SK-N-SH (cell line): Measurements from ENCODE around the gene AUTS2. TPM values are rescaled to one million over a fixed set of nuclear protein-coding genes. Genes with fewer than 3 reads are reported as not detected.

Experiments used
- CTCF ChIA-PET: fragments of 300-600, 350-600 bp; formaldehyde crosslinking; extraction: SDS; loops from one replicate; lab custom pipeline; 2021; lab: Yijun Ruan, JAX
- POLR2A ChIA-PET: fragments of 350-600 bp; sonication (Branson Sonifier 250); formaldehyde crosslinking; extraction: SDS; loops from one replicate; lab custom pipeline; 2020; ENCODE audit warnings: antibody characterized with exemption, inconsistent platforms; lab: Yijun Ruan, JAX
- DNase-seq: peaks from one replicate; pipeline ENCODE4 v3.0.0; 2012
- H2AFZ ChIP-seq: fragments of 200-600 bp; sonication (generic); 2 replicates; pipeline ENCODE4 v1.8.1; 2016; ENCODE audit warnings: antibody characterized with exemption, mild to moderate bottlenecking, low read depth
- H3F3A ChIP-seq: fragments of 200-600 bp; sonication (generic); replicated peaks from 2 replicates; pipeline ENCODE3; 2016; ENCODE audit warnings: antibody characterized with exemption, mild to moderate bottlenecking; ENCODE audit not compliant: insufficient read depth
- H3K27ac ChIP-seq, 2 experiments: fragments of 200-500 bp in 1 of 2; fragments of 200-600 bp in 1 of 2; sonication (Bioruptor generic) in 1 of 2; sonication (generic), shearing (Covaris generic) in 1 of 2; 2 replicates each; pipeline versions ENCODE4 v1.5.1 to v1.6.1; 2014 to 2016; ENCODE audit warnings: low read depth in 2 of 2, inconsistent platforms in 1 of 2, low read length in 1 of 2, mild to moderate bottlenecking in 1 of 2, mixed read lengths in 1 of 2
- H3K27me3 ChIP-seq: fragments of 200-600 bp; sonication (generic), shearing (Covaris generic); 2 replicates; pipeline ENCODE4 v1.6.1; 2016; ENCODE audit warnings: mixed run types; ENCODE audit not compliant: insufficient read depth
- H3K36me3 ChIP-seq, 2 experiments: fragments of 200-500 bp in 1 of 2; fragments of 200-600 bp in 1 of 2; sonication (Bioruptor generic) in 1 of 2; sonication (generic) in 1 of 2; replicated peaks in 1 of 2; 2 replicates each; pipeline versions ENCODE3 to v1.5.1; 2014 to 2016; ENCODE audit warnings: low read length in 1 of 2, mild to moderate bottlenecking in 1 of 2; ENCODE audit not compliant: insufficient read depth in 2 of 2, control insufficient read depth in 1 of 2
- H3K4me1 ChIP-seq, 2 experiments: fragments of 200-500 bp in 1 of 2; fragments of 200-600 bp in 1 of 2; sonication (Bioruptor generic) in 1 of 2; sonication (generic), shearing (Covaris generic) in 1 of 2; 2 replicates each; pipeline versions ENCODE4 v1.5.1 to v1.6.1; 2014 to 2016; ENCODE audit warnings: low read depth in 1 of 2, low read length in 1 of 2, mixed run types in 1 of 2; ENCODE audit not compliant: insufficient read depth in 2 of 2, control insufficient read depth in 1 of 2
- H3K4me2 ChIP-seq: fragments of 200-600 bp; sonication (generic), shearing (Covaris generic); 2 replicates; pipeline ENCODE4 v1.6.1; 2017; ENCODE audit warnings: mixed run types
- H3K4me3 ChIP-seq, 2 experiments: fragments of 200-500 bp in 1 of 2; fragments of 200-600 bp in 1 of 2; sonication (Bioruptor generic) in 1 of 2; sonication (generic), shearing (Covaris generic) in 1 of 2; 2 replicates each; pipeline versions ENCODE4 v1.5.1 to v1.8.1; 2014 to 2016; ENCODE audit warnings: low read depth in 2 of 2, inconsistent platforms in 1 of 2, low read length in 1 of 2, mild to moderate bottlenecking in 1 of 2, mixed read lengths in 1 of 2, moderate library complexity in 1 of 2
- H3K79me2 ChIP-seq: fragments of 200-600 bp; sonication (generic); 2 replicates; pipeline ENCODE4 v1.8.1; 2017; ENCODE audit warnings: mild to moderate bottlenecking; ENCODE audit not compliant: insufficient read depth
- H3K9ac ChIP-seq: fragments of 200-600 bp; sonication (generic); 2 replicates; pipeline ENCODE4 v1.6.1; 2017; ENCODE audit warnings: mixed run types
- H3K9me2 ChIP-seq: fragments of 200-600 bp; sonication (generic); 2 replicates; pipeline ENCODE4 v1.6.1; 2017; ENCODE audit warnings: mixed run types
- H3K9me3 ChIP-seq: fragments of 200-600 bp; sonication (generic); 2 replicates; pipeline ENCODE4 v1.6.1; 2017; ENCODE audit warnings: mixed run types, mild to moderate bottlenecking, moderate library complexity
- H4K20me1 ChIP-seq: fragments of 200-600 bp; sonication (generic); 2 replicates; pipeline ENCODE4 v1.6.1; 2017; ENCODE audit warnings: mild to moderate bottlenecking, mixed run types; ENCODE audit not compliant: insufficient read depth
- ELF1 ChIP-seq: IDR thresholded peaks from 2 replicates; pipeline ENCODE4 v1.4.0; 2012
- EP300 ChIP-seq, 2 experiments: IDR thresholded peaks; 2 replicates each; pipeline versions ENCODE4 v1.4.0 to v1.6.1; 2012; ENCODE audit warnings: borderline replicate concordance in 1 of 2, low read depth in 1 of 2, low read length in 1 of 2
- FOSL2 ChIP-seq: IDR thresholded peaks from 2 replicates; pipeline ENCODE4 v1.4.0; 2012; ENCODE audit warnings: low read depth, mild to moderate bottlenecking, moderate library complexity, borderline replicate concordance
- GABPA ChIP-seq: IDR thresholded peaks from 2 replicates; pipeline ENCODE4 v1.4.0; 2012; ENCODE audit warnings: low read depth, mild to moderate bottlenecking
- JUND ChIP-seq: IDR thresholded peaks from 2 replicates; pipeline ENCODE4 v1.4.0; 2012
- MEF2A ChIP-seq: IDR thresholded peaks from 2 replicates; pipeline ENCODE4 v1.4.0; 2012; ENCODE audit warnings: low read depth, borderline replicate concordance
- MXI1 ChIP-seq: IDR thresholded peaks from 2 replicates; pipeline ENCODE4 v1.6.1; 2012; ENCODE audit warnings: mild to moderate bottlenecking, low read depth, low read length, improper control_type of control experiment
- RAD21 ChIP-seq: IDR thresholded peaks from 2 replicates; pipeline ENCODE4 v1.6.1; 2012; ENCODE audit warnings: mild to moderate bottlenecking, low read length
- RCOR1 ChIP-seq: fragments of 150-350 bp; IDR thresholded peaks from 2 replicates; pipeline ENCODE4 v1.6.1; 2017; ENCODE audit warnings: antibody characterized with exemption, low read length
- SMC3 ChIP-seq: IDR thresholded peaks from 2 replicates; pipeline ENCODE4 v1.6.1; 2012; ENCODE audit warnings: low read depth, low read length, improper control_type of control experiment
- YY1 ChIP-seq: IDR thresholded peaks from 2 replicates; pipeline ENCODE4 v1.4.0; 2012; ENCODE audit warnings: low read depth, mild to moderate bottlenecking
- WGBS: methylation state at CpG from one replicate; pipeline ENCODE4 v1.1.6; 2017; ENCODE audit warnings: low lambda C conversion rate; 5-methylcytosine and 5-hydroxymethylcytosine counted together
- polyA plus RNA-seq, 3 experiments: library from polyadenylated mRNA; depleted of rRNA; stranded (reverse); fragments of >200 nt; gene quantifications; 2 replicates each; pipeline ENCODE4 v1.2.3, GENCODE V29; 2012
- TF ChIP-seq, protein P1 (sequence below): IDR thresholded peaks from 2 replicates; pipeline ENCODE4 v1.6.1; 2012; ENCODE audit warnings: mild to moderate bottlenecking, low read depth, low read length, moderate library complexity
- TF ChIP-seq, protein P2 (sequence below): IDR thresholded peaks from 2 replicates; pipeline ENCODE4 v1.4.0; 2012; ENCODE audit warnings: low read depth, borderline replicate concordance
- TF ChIP-seq, protein P3 (sequence below): fragments of 200-600 bp; sonication (generic); IDR thresholded peaks from 2 replicates; pipeline ENCODE4 v1.6.1; 2017; ENCODE audit warnings: antibody characterized with exemption, mild to moderate bottlenecking, moderate library complexity
- TF ChIP-seq, protein P4 (sequence below): IDR thresholded peaks from 2 replicates; pipeline ENCODE4 v1.4.0; 2012; ENCODE audit warnings: low read depth, borderline replicate concordance
- TF ChIP-seq, protein P5 (sequence below): fragments of 150-350 bp; IDR thresholded peaks from 2 replicates; pipeline ENCODE4 v1.6.1; 2017; ENCODE audit warnings: antibody characterized with exemption, low read length, low read depth, borderline replicate concordance

AUTS2 gene
- polyA plus RNA-seq, 1 of the 3 experiments (the other 2 are of a cell fraction): 15.6 TPM

DNA sequence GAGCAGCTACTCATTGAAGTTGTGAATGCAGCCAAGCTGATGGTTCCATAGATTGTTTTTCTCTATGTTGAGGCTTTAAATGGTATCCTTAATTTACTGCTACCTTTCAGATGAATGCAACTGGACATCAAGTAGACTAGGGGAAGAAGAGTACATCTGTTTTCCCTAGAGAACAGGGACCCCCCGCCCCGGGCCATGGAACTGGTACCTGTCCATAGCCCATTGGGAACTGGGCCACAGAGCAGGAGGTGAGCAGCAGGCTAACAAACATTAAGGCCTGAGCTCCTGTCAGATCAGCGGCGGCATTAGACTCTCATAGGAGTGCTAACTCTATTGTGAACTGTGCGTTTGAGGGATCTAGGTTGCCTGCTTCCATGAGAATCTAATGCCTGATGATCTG, 391.3 kb downstream of the AUTS2 start:
- no peaks in the 10 kb centered on the region for H3K9me2 ChIP-seq
- no peak overlapping the region for H2AFZ ChIP-seq
- DNase-seq: no peak
- H3K9ac ChIP-seq: no peak overlapping the region
- H3K79me2 ChIP-seq: no peaks in the 10 kb centered on the region
- peaks cover 5% of the 10 kb centered on the region; the same call in 1 of the 2 replicates for H4K20me1 ChIP-seq
- ChIA-PET POLR2A (no interaction called here), CTCF (no interaction called here)
- H3K36me3 ChIP-seq: no peaks in the 10 kb centered on the region
- no peaks in the 10 kb centered on the region for H3K9me3 ChIP-seq
- no peak overlapping the region for H3K4me3 ChIP-seq
- H3K4me2 ChIP-seq: no peak overlapping the region
- no peaks in the 10 kb centered on the region for H3K27me3 ChIP-seq
- no peak overlapping the region for H3K27ac ChIP-seq
- no peaks in the 10 kb centered on the region; a peak in 1 of 4 replicates for H3K4me1 ChIP-seq
- no peaks in the 10 kb centered on the region for H3F3A ChIP-seq
- TF ChIP-seq MXI1: no peak
- TF ChIP-seq, protein P1, sequence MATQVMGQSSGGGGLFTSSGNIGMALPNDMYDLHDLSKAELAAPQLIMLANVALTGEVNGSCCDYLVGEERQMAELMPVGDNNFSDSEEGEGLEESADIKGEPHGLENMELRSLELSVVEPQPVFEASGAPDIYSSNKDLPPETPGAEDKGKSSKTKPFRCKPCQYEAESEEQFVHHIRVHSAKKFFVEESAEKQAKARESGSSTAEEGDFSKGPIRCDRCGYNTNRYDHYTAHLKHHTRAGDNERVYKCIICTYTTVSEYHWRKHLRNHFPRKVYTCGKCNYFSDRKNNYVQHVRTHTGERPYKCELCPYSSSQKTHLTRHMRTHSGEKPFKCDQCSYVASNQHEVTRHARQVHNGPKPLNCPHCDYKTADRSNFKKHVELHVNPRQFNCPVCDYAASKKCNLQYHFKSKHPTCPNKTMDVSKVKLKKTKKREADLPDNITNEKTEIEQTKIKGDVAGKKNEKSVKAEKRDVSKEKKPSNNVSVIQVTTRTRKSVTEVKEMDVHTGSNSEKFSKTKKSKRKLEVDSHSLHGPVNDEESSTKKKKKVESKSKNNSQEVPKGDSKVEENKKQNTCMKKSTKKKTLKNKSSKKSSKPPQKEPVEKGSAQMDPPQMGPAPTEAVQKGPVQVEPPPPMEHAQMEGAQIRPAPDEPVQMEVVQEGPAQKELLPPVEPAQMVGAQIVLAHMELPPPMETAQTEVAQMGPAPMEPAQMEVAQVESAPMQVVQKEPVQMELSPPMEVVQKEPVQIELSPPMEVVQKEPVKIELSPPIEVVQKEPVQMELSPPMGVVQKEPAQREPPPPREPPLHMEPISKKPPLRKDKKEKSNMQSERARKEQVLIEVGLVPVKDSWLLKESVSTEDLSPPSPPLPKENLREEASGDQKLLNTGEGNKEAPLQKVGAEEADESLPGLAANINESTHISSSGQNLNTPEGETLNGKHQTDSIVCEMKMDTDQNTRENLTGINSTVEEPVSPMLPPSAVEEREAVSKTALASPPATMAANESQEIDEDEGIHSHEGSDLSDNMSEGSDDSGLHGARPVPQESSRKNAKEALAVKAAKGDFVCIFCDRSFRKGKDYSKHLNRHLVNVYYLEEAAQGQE: no peak
- TF ChIP-seq, protein P2, sequence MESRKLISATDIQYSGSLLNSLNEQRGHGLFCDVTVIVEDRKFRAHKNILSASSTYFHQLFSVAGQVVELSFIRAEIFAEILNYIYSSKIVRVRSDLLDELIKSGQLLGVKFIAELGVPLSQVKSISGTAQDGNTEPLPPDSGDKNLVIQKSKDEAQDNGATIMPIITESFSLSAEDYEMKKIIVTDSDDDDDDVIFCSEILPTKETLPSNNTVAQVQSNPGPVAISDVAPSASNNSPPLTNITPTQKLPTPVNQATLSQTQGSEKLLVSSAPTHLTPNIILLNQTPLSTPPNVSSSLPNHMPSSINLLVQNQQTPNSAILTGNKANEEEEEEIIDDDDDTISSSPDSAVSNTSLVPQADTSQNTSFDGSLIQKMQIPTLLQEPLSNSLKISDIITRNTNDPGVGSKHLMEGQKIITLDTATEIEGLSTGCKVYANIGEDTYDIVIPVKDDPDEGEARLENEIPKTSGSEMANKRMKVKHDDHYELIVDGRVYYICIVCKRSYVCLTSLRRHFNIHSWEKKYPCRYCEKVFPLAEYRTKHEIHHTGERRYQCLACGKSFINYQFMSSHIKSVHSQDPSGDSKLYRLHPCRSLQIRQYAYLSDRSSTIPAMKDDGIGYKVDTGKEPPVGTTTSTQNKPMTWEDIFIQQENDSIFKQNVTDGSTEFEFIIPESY: no peak
- TF ChIP-seq RCOR1: no peak
- no peak for TF ChIP-seq MEF2A
- TF ChIP-seq, protein P3, sequence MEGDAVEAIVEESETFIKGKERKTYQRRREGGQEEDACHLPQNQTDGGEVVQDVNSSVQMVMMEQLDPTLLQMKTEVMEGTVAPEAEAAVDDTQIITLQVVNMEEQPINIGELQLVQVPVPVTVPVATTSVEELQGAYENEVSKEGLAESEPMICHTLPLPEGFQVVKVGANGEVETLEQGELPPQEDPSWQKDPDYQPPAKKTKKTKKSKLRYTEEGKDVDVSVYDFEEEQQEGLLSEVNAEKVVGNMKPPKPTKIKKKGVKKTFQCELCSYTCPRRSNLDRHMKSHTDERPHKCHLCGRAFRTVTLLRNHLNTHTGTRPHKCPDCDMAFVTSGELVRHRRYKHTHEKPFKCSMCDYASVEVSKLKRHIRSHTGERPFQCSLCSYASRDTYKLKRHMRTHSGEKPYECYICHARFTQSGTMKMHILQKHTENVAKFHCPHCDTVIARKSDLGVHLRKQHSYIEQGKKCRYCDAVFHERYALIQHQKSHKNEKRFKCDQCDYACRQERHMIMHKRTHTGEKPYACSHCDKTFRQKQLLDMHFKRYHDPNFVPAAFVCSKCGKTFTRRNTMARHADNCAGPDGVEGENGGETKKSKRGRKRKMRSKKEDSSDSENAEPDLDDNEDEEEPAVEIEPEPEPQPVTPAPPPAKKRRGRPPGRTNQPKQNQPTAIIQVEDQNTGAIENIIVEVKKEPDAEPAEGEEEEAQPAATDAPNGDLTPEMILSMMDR: no peak
- TF ChIP-seq YY1: no peak
- no peak for TF ChIP-seq ELF1
- no peak for TF ChIP-seq FOSL2
- TF ChIP-seq, protein P4, sequence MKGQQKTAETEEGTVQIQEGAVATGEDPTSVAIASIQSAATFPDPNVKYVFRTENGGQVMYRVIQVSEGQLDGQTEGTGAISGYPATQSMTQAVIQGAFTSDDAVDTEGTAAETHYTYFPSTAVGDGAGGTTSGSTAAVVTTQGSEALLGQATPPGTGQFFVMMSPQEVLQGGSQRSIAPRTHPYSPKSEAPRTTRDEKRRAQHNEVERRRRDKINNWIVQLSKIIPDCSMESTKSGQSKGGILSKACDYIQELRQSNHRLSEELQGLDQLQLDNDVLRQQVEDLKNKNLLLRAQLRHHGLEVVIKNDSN: no peak
- TF ChIP-seq RAD21: no peak
- no peak for TF ChIP-seq JUND
- TF ChIP-seq, protein P5, sequence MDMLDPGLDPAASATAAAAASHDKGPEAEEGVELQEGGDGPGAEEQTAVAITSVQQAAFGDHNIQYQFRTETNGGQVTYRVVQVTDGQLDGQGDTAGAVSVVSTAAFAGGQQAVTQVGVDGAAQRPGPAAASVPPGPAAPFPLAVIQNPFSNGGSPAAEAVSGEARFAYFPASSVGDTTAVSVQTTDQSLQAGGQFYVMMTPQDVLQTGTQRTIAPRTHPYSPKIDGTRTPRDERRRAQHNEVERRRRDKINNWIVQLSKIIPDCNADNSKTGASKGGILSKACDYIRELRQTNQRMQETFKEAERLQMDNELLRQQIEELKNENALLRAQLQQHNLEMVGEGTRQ: no peak
- TF ChIP-seq GABPA: no peak
- no peak for TF ChIP-seq SMC3
- TF ChIP-seq EP300 (IDR thresholded peaks at IDR 0.05; ENCODE audit: borderline replicate concordance in 1 of 2, low read depth in 1 of 2, low read length in 1 of 2): no peak
- 95% methylated on average over 4 of the region's 5 CpGs for WGBS
